Ishikawa (cell line): Measurements from ENCODE around the gene TOX2.

Source experiments
- CEBPB ChIP-seq: IDR thresholded peaks from 2 replicates; pipeline ENCODE4 v1.6.1; 2012
- CREB1 ChIP-seq: IDR thresholded peaks from 2 replicates; pipeline ENCODE4 v1.6.1; 2012; ENCODE audit warnings: low read depth
- EGR1 ChIP-seq: IDR thresholded peaks from 2 replicates; pipeline ENCODE4 v1.6.1; 2012
- EP300 ChIP-seq: IDR thresholded peaks from 2 replicates; pipeline ENCODE4 v1.6.1; 2012; ENCODE audit warnings: borderline replicate concordance
- FOXM1 ChIP-seq: IDR thresholded peaks from 2 replicates; pipeline ENCODE4 v1.6.1; 2012; ENCODE audit warnings: low read depth, borderline replicate concordance
- MAX ChIP-seq: IDR thresholded peaks from 2 replicates; pipeline ENCODE4 v1.6.1; 2012
- NFIC ChIP-seq: IDR thresholded peaks from 2 replicates; pipeline ENCODE4 v1.6.1; 2012
- RAD21 ChIP-seq: IDR thresholded peaks from 2 replicates; pipeline ENCODE4 v1.6.1; 2012; ENCODE audit warnings: low read depth
- TAF1 ChIP-seq: IDR thresholded peaks from 2 replicates; pipeline ENCODE4 v1.6.1; 2012; ENCODE audit warnings: low read depth, mild to moderate bottlenecking
- TCF12 ChIP-seq: IDR thresholded peaks from 2 replicates; pipeline ENCODE4 v1.6.1; 2012; ENCODE audit warnings: low read depth
- TEAD4 ChIP-seq: IDR thresholded peaks from 2 replicates; pipeline ENCODE4 v1.6.1; 2012
- YY1 ChIP-seq: IDR thresholded peaks from 2 replicates; pipeline ENCODE4 v1.6.1; 2012; ENCODE audit warnings: low read depth
- ZBTB7A ChIP-seq: IDR thresholded peaks from 2 replicates; pipeline ENCODE4 v1.6.1; 2012; ENCODE audit warnings: low read depth
- TF ChIP-seq, protein P1 (sequence below): IDR thresholded peaks from 2 replicates; pipeline ENCODE4 v1.6.1; 2012; ENCODE audit warnings: low read depth, mild to moderate bottlenecking
- TF ChIP-seq, protein P2 (sequence below): IDR thresholded peaks from 2 replicates; pipeline ENCODE4 v1.6.1; 2012

TOX2 gene

DNA sequence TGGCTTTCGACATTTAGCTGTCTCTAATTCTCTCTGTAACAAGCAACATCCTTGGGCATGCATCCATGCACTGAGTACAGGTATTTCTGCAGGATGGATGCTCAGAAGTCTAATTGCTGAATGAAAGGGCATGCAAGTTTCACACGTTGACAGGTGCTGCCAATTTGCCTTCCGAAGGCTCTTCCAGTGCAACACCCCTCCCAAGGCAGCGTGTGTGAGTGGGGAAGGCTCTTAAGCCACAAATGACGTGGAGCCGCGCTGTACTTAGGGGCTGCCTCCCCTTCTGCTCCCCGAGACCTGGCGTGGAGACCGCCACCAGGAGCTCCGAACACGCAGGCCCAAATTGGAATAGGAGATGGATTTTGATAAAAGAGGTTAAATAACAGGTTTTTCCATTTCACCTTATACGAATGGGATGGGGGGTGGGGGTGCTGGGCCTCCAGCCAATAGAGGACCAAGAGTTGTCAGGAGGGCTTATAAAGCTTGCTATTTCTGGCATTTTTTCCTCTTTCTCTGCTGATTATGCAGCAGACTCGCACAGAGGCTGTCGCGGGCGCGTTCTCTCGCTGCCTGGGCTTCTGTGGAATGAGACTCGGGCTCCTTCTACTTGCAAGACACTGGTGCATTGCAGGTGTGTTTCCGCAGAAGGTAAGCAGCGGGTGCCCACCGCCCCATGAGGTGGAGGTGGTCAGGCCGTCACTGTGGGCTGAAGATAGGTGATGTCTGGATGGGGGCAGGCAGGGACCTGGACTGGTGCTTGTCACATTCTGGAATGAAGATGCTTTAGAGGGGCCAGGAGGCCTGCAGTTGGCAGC lies 30.9 kb downstream of the TOX2 start:
- TF ChIP-seq CEBPB: no peak
- TF ChIP-seq TCF12: no peak

DNA sequence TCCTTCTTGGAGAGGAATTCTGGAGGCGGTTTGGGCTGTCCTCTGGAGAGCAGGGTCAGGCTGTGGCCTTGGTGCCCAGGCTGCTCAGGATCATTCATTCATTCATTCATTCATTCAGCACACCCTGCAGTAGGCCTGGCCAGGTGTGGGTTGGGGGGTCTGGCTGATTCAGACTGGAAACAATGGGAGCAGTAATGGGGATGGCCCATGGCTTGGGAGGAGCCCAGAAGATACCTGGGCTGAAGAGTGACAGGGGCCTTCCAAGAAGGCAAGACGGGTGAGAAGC lies 31.5 kb downstream of the TOX2 start:
- TF ChIP-seq TEAD4 (no peak), FOXM1 (no peak), RAD21 (no peak), NFIC (no peak), CEBPB (no peak), ZBTB7A (no peak), EGR1 (no peak), YY1 (no peak), TAF1 (no peak), TCF12 (no peak), CREB1 (no peak), MAX (no peak), EP300 (no peak)
- TF ChIP-seq, protein P1, sequence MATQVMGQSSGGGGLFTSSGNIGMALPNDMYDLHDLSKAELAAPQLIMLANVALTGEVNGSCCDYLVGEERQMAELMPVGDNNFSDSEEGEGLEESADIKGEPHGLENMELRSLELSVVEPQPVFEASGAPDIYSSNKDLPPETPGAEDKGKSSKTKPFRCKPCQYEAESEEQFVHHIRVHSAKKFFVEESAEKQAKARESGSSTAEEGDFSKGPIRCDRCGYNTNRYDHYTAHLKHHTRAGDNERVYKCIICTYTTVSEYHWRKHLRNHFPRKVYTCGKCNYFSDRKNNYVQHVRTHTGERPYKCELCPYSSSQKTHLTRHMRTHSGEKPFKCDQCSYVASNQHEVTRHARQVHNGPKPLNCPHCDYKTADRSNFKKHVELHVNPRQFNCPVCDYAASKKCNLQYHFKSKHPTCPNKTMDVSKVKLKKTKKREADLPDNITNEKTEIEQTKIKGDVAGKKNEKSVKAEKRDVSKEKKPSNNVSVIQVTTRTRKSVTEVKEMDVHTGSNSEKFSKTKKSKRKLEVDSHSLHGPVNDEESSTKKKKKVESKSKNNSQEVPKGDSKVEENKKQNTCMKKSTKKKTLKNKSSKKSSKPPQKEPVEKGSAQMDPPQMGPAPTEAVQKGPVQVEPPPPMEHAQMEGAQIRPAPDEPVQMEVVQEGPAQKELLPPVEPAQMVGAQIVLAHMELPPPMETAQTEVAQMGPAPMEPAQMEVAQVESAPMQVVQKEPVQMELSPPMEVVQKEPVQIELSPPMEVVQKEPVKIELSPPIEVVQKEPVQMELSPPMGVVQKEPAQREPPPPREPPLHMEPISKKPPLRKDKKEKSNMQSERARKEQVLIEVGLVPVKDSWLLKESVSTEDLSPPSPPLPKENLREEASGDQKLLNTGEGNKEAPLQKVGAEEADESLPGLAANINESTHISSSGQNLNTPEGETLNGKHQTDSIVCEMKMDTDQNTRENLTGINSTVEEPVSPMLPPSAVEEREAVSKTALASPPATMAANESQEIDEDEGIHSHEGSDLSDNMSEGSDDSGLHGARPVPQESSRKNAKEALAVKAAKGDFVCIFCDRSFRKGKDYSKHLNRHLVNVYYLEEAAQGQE: no peak
- TF ChIP-seq, protein P2, sequence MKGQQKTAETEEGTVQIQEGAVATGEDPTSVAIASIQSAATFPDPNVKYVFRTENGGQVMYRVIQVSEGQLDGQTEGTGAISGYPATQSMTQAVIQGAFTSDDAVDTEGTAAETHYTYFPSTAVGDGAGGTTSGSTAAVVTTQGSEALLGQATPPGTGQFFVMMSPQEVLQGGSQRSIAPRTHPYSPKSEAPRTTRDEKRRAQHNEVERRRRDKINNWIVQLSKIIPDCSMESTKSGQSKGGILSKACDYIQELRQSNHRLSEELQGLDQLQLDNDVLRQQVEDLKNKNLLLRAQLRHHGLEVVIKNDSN: no peak

DNA sequence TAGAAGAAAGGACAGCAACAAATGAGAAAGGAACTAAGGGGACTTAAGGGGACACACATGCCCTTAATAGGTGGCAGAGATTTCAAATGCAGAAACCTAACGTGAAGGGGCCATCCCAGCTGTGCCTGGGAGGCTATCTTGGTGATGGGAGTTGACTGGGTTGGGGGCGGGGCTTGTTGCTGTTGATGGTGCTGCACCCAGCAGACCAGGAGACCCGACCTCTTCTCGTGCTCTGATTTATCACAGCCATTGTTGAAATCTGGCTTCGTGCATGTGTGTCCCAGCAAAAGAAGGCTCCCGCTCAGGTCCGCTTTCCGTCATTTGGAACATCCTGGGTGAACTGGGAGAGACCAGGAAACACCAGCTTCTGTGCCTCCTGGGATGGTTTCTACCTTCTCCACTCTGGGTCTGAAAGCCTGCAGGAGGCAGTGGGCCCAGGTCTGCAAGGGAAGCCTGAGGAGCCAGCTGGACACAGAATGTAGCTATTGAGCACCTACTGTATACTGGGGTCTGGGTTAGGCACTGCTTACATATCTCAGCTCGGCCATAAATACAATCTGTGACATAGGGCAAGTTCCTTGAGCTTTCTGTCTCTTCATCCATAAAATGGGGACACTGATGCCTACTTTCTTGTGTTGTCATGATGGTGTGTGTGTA lies 32.1 kb downstream of the TOX2 start:
- TF ChIP-seq ZBTB7A (no peak), MAX (no peak), YY1 (no peak)

- TF ChIP-seq, protein P1: no peak
- TF ChIP-seq YY1: no peak
- no peak for TF ChIP-seq EP300
- TF ChIP-seq RAD21: no peak
- TF ChIP-seq CEBPB: no peak
- TF ChIP-seq NFIC: no peak
- no peak for TF ChIP-seq CREB1
- TF ChIP-seq TEAD4: no peak
- TF ChIP-seq FOXM1: no peak
- TF ChIP-seq, protein P2: no peak
- TF ChIP-seq EGR1: no peak
Measured at GRCh38 chr20:43947316-43947710, 32.7 kb downstream of the TOX2 start.

GRCh38 chr20:43948455-43948854 lies 33.8 kb downstream of the TOX2 start:
- no peak for TF ChIP-seq CEBPB
- TF ChIP-seq CREB1: no peak
- TF ChIP-seq, protein P2: no peak
- no peak for TF ChIP-seq ZBTB7A
- no peak for TF ChIP-seq EP300
- TF ChIP-seq MAX: no peak
- no peak for TF ChIP-seq RAD21
- no peak for TF ChIP-seq YY1
- TF ChIP-seq FOXM1: no peak
- TF ChIP-seq, protein P1: no peak
- TF ChIP-seq EGR1: no peak
- no peak for TF ChIP-seq TAF1
- no peak for TF ChIP-seq TCF12
- no peak for TF ChIP-seq NFIC
- TF ChIP-seq TEAD4: no peak
